Keratinocyte (primary cell): ENCODE results near the gene SEL1L3.

ENCODE experiments used
- EZH2 ChIP-seq: IDR thresholded peaks from one replicate; pipeline ENCODE4 v1.6.1; 2012; ENCODE audit warnings: inconsistent platforms, mild to moderate bottlenecking, low read length, moderate library complexity
- TF ChIP-seq, protein P1 (sequence below), 3 experiments: IDR thresholded peaks in 1 of 3; conservative IDR thresholded peaks in 1 of 3; optimal IDR thresholded peaks in 1 of 3; 2 replicates in 2 of 3; 3 replicates in 1 of 3; pipeline versions ENCODE3 to v1.5.1; 2011; ENCODE audit warnings: low read length in 3 of 3, mild to moderate bottlenecking in 3 of 3, moderate library complexity in 2 of 3, control low read depth in 1 of 3, inconsistent platforms in 1 of 3; ENCODE audit not compliant: insufficient read depth in 2 of 3; ENCODE audit errors: extremely low read depth in 1 of 3

DNA sequence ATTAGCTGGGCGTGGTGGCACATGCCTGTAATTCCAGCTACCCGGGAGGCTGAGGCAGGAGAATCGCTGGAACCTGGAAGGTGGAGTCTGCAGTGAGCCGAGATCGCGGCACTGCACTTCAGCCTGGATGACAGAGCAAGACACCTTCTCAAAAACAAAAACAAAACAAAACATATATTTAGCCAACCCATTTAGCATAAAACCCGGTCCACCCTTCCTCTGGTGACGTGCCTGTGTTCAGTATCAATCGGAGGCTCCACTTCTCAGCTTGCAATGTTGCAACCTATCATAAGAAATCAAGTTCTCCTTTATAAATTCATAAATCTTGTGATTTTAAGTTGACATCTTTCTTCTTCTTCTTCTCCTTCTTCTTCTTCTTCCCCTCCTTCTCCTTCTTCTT lies 133.2 kb downstream of the SEL1L3 start:
- TF ChIP-seq, protein P1, sequence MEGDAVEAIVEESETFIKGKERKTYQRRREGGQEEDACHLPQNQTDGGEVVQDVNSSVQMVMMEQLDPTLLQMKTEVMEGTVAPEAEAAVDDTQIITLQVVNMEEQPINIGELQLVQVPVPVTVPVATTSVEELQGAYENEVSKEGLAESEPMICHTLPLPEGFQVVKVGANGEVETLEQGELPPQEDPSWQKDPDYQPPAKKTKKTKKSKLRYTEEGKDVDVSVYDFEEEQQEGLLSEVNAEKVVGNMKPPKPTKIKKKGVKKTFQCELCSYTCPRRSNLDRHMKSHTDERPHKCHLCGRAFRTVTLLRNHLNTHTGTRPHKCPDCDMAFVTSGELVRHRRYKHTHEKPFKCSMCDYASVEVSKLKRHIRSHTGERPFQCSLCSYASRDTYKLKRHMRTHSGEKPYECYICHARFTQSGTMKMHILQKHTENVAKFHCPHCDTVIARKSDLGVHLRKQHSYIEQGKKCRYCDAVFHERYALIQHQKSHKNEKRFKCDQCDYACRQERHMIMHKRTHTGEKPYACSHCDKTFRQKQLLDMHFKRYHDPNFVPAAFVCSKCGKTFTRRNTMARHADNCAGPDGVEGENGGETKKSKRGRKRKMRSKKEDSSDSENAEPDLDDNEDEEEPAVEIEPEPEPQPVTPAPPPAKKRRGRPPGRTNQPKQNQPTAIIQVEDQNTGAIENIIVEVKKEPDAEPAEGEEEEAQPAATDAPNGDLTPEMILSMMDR (optimal IDR thresholded peaks at IDR 0.05 in 1 of 3, IDR thresholded peaks at IDR 0.05 in 1 of 3, conservative IDR thresholded peaks at IDR 0.05 in 1 of 3; ENCODE audit: extremely low read depth in 1 of 3, insufficient read depth in 2 of 3, low read length in 3 of 3), result no peak
- no peak for TF ChIP-seq EZH2
